H9 (cell line): ENCODE measurements around the gene PDE7B. TPM values are rescaled to one million over a fixed set of nuclear protein-coding genes. Genes with fewer than 3 reads are reported as not detected.

Source experiments
- DNase-seq: peaks from one replicate; pipeline ENCODE4 v3.0.0-alpha.2; 2017
- H2AFZ ChIP-seq: one replicate; pipeline ENCODE4 v1.6.1; 2013; ENCODE audit warnings: mild to moderate bottlenecking, low read length, control low read depth, moderate library complexity
- H2AK5ac ChIP-seq: 2 replicates; pipeline ENCODE4 v1.6.1; 2013; ENCODE audit warnings: low read length, control low read depth, mixed read lengths; ENCODE audit not compliant: insufficient read length
- H2BK120ac ChIP-seq: one replicate; pipeline ENCODE4 v1.6.1; 2013; ENCODE audit warnings: low read depth, mild to moderate bottlenecking, low read length, control low read depth, inconsistent platforms; ENCODE audit not compliant: poor library complexity, severe bottlenecking
- H2BK12ac ChIP-seq: 2 replicates; pipeline ENCODE4 v1.6.1; 2013; ENCODE audit warnings: low read length, control low read depth, mixed read lengths, low read depth; ENCODE audit not compliant: insufficient read length
- H2BK15ac ChIP-seq: 2 replicates; pipeline ENCODE4 v1.6.1; 2013; ENCODE audit warnings: low read depth, low read length, control low read depth
- H2BK20ac ChIP-seq: one replicate; pipeline ENCODE4 v1.6.1; 2013; ENCODE audit warnings: low read depth, mild to moderate bottlenecking, low read length, control low read depth, inconsistent platforms; ENCODE audit not compliant: poor library complexity, severe bottlenecking
- H2BK5ac ChIP-seq: 2 replicates; pipeline ENCODE4 v1.6.1; 2013; ENCODE audit warnings: low read length, control low read depth, mixed read lengths; ENCODE audit not compliant: insufficient read length
- H3K14ac ChIP-seq: 2 replicates; pipeline ENCODE4 v1.6.1; 2013; ENCODE audit warnings: low read length, control low read depth; ENCODE audit not compliant: insufficient read depth
- H3K18ac ChIP-seq: 2 replicates; pipeline ENCODE4 v1.6.1; 2013; ENCODE audit warnings: low read depth, mild to moderate bottlenecking, mixed read lengths, low read length, control low read depth; ENCODE audit not compliant: insufficient read length
- H3K23ac ChIP-seq: 2 replicates; pipeline ENCODE4 v1.6.1; 2013; ENCODE audit warnings: low read length, control low read depth, mixed read lengths, low read depth; ENCODE audit not compliant: insufficient read length
- H3K23me2 ChIP-seq: 2 replicates; pipeline ENCODE4 v1.6.1; 2013; ENCODE audit warnings: low read depth, mild to moderate bottlenecking, mixed read lengths, low read length, control low read depth; ENCODE audit not compliant: insufficient read length, poor library complexity, severe bottlenecking
- H3K27ac ChIP-seq: 2 replicates; pipeline ENCODE4 v1.5.1; 2013; ENCODE audit warnings: low read length, control low read depth, mixed read lengths, low read depth; ENCODE audit not compliant: insufficient read length
- H3K27me3 ChIP-seq: 2 replicates; pipeline ENCODE4 v1.6.1; 2013; ENCODE audit warnings: low read length, control low read depth, inconsistent platforms; ENCODE audit not compliant: insufficient read depth
- H3K4ac ChIP-seq: 2 replicates; pipeline ENCODE4 v1.6.1; 2013; ENCODE audit warnings: low read depth, mild to moderate bottlenecking, control low read depth, inconsistent platforms, low read length, moderate library complexity
- H3K4me1 ChIP-seq: 2 replicates; pipeline ENCODE4 v1.6.1; 2013; ENCODE audit warnings: low read length, control low read depth, inconsistent platforms; ENCODE audit not compliant: insufficient read depth
- H3K4me2 ChIP-seq: 2 replicates; pipeline ENCODE4 v1.6.1; 2013; ENCODE audit warnings: low read length, control low read depth, mixed read lengths; ENCODE audit not compliant: insufficient read length, insufficient read depth
- H3K56ac ChIP-seq: 2 replicates; pipeline ENCODE4 v1.6.1; 2013; ENCODE audit warnings: low read depth, mild to moderate bottlenecking, mixed read lengths, low read length, control low read depth; ENCODE audit not compliant: insufficient read length
- H3K79me1 ChIP-seq: 2 replicates; pipeline ENCODE4 v1.6.1; 2013; ENCODE audit warnings: low read depth, mild to moderate bottlenecking, moderate library complexity, low read length, control low read depth, inconsistent platforms; ENCODE audit not compliant: insufficient read depth, poor library complexity, severe bottlenecking
- H3K79me2 ChIP-seq: 2 replicates; pipeline ENCODE4 v1.6.1; 2013; ENCODE audit warnings: low read length, control low read depth, inconsistent platforms; ENCODE audit not compliant: insufficient read depth
- H3K9ac ChIP-seq: 2 replicates; pipeline ENCODE4 v1.6.1; 2013; ENCODE audit warnings: low read length, control low read depth, mixed read lengths; ENCODE audit not compliant: insufficient read length; ENCODE audit errors: extremely low read depth
- H3K9me3 ChIP-seq: one replicate; pipeline ENCODE4 v1.6.1; 2013; ENCODE audit warnings: low read depth, low read length, inconsistent platforms; ENCODE audit not compliant: control insufficient read depth
- H3T11ph ChIP-seq: one replicate; pipeline ENCODE4 v1.6.1; 2013; ENCODE audit warnings: mild to moderate bottlenecking, low read length, control low read depth, inconsistent platforms
- H4K20me1 ChIP-seq: one replicate; pipeline ENCODE4 v1.6.1; 2013; ENCODE audit not compliant: control insufficient read depth, insufficient read length, insufficient read depth
- H4K5ac ChIP-seq: 2 replicates; pipeline ENCODE4 v1.6.1; 2013; ENCODE audit warnings: low read depth, mild to moderate bottlenecking, mixed read lengths, low read length, control low read depth; ENCODE audit not compliant: insufficient read length
- H4K8ac ChIP-seq: replicated peaks from 2 replicates; pipeline ENCODE4 v1.6.1; 2013; ENCODE audit warnings: low read length, control low read depth, mixed read lengths, low read depth; ENCODE audit not compliant: insufficient read length
- H4K91ac ChIP-seq: 2 replicates; pipeline ENCODE4 v1.6.1; 2013; ENCODE audit warnings: low read depth, mild to moderate bottlenecking, moderate library complexity, mixed read lengths, low read length, control low read depth; ENCODE audit not compliant: insufficient read length
- H3K27ac Mint-ChIP-seq, 3 experiments: 2 replicates in 2 of 3; 3 replicates in 1 of 3; pipeline ENCODE4 v1.8.0; 2020 to 2021; ENCODE audit warnings: mixed read lengths in 3 of 3, mild to moderate bottlenecking in 1 of 3, moderate library complexity in 1 of 3
- H3K27me3 Mint-ChIP-seq: 2 replicates; pipeline ENCODE4 v1.8.0; 2021; ENCODE audit warnings: low read depth, mild to moderate bottlenecking, moderate library complexity, mixed read lengths
- H3K36me3 Mint-ChIP-seq, 3 experiments: 2 replicates in 2 of 3; 3 replicates in 1 of 3; pipeline ENCODE4 v1.8.0; 2020 to 2021; ENCODE audit warnings: low read depth in 3 of 3, mixed read lengths in 3 of 3; ENCODE audit not compliant: insufficient read depth in 1 of 3
- H3K4me1 Mint-ChIP-seq, 2 experiments: 2 replicates each; pipeline ENCODE4 v1.8.0; 2020; ENCODE audit warnings: mixed read lengths in 2 of 2
- H3K4me3 Mint-ChIP-seq, 2 experiments: 2 replicates in 1 of 2; 3 replicates in 1 of 2; pipeline ENCODE4 v1.8.0; 2020 to 2021; ENCODE audit warnings: mild to moderate bottlenecking in 2 of 2, mixed read lengths in 2 of 2, moderate library complexity in 1 of 2
- H3K9me3 Mint-ChIP-seq, 2 experiments: 2 replicates in 1 of 2; 3 replicates in 1 of 2; pipeline ENCODE4 v1.8.0; 2020; ENCODE audit warnings: mild to moderate bottlenecking in 2 of 2, mixed read lengths in 2 of 2, moderate library complexity in 1 of 2
- WGBS: extraction: QIAGEN DNeasy Blood & Tissue Kit; methylation state at CpG from one replicate; pipeline ENCODE4 v1.1.7; 2013; ENCODE audit warnings: missing lambda C conversion rate, low lambda C conversion rate, mixed read lengths; ENCODE audit not compliant: insufficient read length; ENCODE audit errors: extremely low coverage; 5-methylcytosine and 5-hydroxymethylcytosine counted together
- total RNA-seq: library from RNA; stranded (reverse); gene quantifications from 2 replicates; pipeline ENCODE4 v1.2.1, GENCODE V29; 2021
- TF ChIP-seq, protein P1 (sequence below): fragments of 200-600 bp; sonication (generic); conservative IDR thresholded peaks from 3 replicates; pipeline ENCODE4 v1.8.0; 2021; ENCODE audit warnings: antibody characterized with exemption, mild to moderate bottlenecking

The PDE7B gene
- total RNA-seq, 1 experiment from 2014 or later, result not detected

DNA sequence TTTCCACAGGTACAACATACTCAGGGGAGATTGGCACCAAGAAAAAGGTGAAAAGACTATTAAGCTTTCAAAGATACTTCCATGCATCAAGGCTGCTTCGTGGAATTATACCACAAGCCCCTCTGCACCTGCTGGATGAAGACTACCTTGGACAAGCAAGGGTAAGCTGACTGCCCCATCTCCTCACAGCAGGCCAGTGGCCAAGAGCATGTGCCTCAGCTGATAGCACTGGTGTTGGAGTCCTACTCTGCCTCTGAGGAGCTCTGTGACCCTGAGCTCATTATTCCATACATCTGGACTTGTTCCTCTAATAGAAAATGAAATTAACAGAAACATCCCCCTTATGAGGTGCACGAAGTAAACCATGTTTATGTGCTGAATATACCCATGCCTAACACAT, 295.8 kb downstream of the PDE7B start:
- WGBS, result no CpG with 5 or more reads among the region's 2 CpGs
- Mint-ChIP-seq H3K36me3 (no peaks in the 10 kb centered on the region), H3K27me3 (no peaks in the 10 kb centered on the region; the same call in 1 of the 2 replicates), H3K9me3 (peaks cover 0 to 3% of the 10 kb centered on the region in 2 experiments; a peak in 1 of 5 replicates), H3K27ac (no peak overlapping the region), H3K4me3 (no peak overlapping the region), H3K4me1 (no peaks in the 10 kb centered on the region)
- Histone ChIP-seq H3K4me1 (no peaks in the 10 kb centered on the region), H2BK20ac (no peak overlapping the region), H2BK15ac (no peak overlapping the region), H3K79me2 (no peaks in the 10 kb centered on the region), H3K23ac (no peak overlapping the region), H2BK5ac (no peak overlapping the region), H3K4me2 (no peak overlapping the region), H4K91ac (no peak overlapping the region), H4K20me1 (no peaks in the 10 kb centered on the region), H3K18ac (no peak overlapping the region), H2AFZ (no peak overlapping the region), H3K9me3 (no peaks in the 10 kb centered on the region), H2BK12ac (no peak overlapping the region), H4K8ac (no peak overlapping the region), H3T11ph (no peak overlapping the region), H4K5ac (no peak overlapping the region), H2AK5ac (no peak overlapping the region), H3K14ac (no peak overlapping the region), H3K56ac (no peak overlapping the region), H3K23me2 (no peaks in the 10 kb centered on the region), H3K79me1 (no peaks in the 10 kb centered on the region), H2BK120ac (no peak overlapping the region), H3K9ac (no peak overlapping the region), H3K27ac (no peak overlapping the region), H3K27me3 (no peaks in the 10 kb centered on the region), H3K4ac (no peak overlapping the region)
- no peak for DNase-seq
- TF ChIP-seq, protein P1, sequence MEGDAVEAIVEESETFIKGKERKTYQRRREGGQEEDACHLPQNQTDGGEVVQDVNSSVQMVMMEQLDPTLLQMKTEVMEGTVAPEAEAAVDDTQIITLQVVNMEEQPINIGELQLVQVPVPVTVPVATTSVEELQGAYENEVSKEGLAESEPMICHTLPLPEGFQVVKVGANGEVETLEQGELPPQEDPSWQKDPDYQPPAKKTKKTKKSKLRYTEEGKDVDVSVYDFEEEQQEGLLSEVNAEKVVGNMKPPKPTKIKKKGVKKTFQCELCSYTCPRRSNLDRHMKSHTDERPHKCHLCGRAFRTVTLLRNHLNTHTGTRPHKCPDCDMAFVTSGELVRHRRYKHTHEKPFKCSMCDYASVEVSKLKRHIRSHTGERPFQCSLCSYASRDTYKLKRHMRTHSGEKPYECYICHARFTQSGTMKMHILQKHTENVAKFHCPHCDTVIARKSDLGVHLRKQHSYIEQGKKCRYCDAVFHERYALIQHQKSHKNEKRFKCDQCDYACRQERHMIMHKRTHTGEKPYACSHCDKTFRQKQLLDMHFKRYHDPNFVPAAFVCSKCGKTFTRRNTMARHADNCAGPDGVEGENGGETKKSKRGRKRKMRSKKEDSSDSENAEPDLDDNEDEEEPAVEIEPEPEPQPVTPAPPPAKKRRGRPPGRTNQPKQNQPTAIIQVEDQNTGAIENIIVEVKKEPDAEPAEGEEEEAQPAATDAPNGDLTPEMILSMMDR, result no peak
